Kidney (tissue), 14 donors: ENCODE data around the gene OR7G1. TPM values are rescaled to one million over a fixed set of nuclear protein-coding genes. Genes with fewer than 3 reads are reported as not detected.
A peak's percentile ranks its signal among the peaks of the same experiment; 100 is the strongest.
"Not testable (repeated sequence)": the region's sequence is repeated elsewhere in the genome, so short reads cannot be mapped to it uniquely, and the experiment has no call there.

ENCODE experiments used
- DNase-seq, 5 donors: peaks; one replicate each; pipeline ENCODE4 v3.0.0-alpha.2; 2013 to 2020
- FAIRE-seq: peaks from 2 replicates; lab custom pipeline; 2012; peaks lifted over from hg19 to GRCh38; lab: Jason Lieb, UNC
- H3K27ac ChIP-seq, 2 donors: one replicate each; pipeline ENCODE4 v1.7.0; 2013; ENCODE audit warnings: low read depth in 2 of 2, low read length in 2 of 2, inconsistent platforms in 1 of 2
- H3K27me3 ChIP-seq: one replicate; pipeline ENCODE4 v1.7.1; 2013; ENCODE audit warnings: low read length, inconsistent platforms; ENCODE audit not compliant: control insufficient read depth, insufficient read depth
- H3K36me3 ChIP-seq, 3 donors: one replicate each; pipeline versions ENCODE4 v1.7.0 to v1.7.1; 2013; ENCODE audit warnings: low read length in 3 of 3, control low read depth in 1 of 3, inconsistent platforms in 1 of 3; ENCODE audit not compliant: insufficient read depth in 3 of 3, control insufficient read depth in 2 of 3
- H3K4me1 ChIP-seq, 3 donors: one replicate each; pipeline versions ENCODE4 v1.7.0 to v1.7.1; 2013; ENCODE audit warnings: low read length in 3 of 3, inconsistent platforms in 1 of 3, low read depth in 1 of 3; ENCODE audit not compliant: control insufficient read depth in 2 of 3, insufficient read depth in 2 of 3
- H3K4me3 ChIP-seq, 3 donors: one replicate each; pipeline versions ENCODE4 v1.7.0 to v1.8.1; 2013; ENCODE audit warnings: low read length in 3 of 3, control low read depth in 1 of 3, inconsistent platforms in 1 of 3
- H3K9ac ChIP-seq, 3 donors: one replicate each; pipeline versions ENCODE4 v1.7.0 to v1.7.1; 2013; ENCODE audit warnings: low read length in 3 of 3, control low read depth in 1 of 3, inconsistent platforms in 1 of 3
- H3K9me3 ChIP-seq, 3 donors: one replicate each; pipeline versions ENCODE4 v1.7.0 to v1.7.1; 2013; ENCODE audit warnings: low read length in 3 of 3, control low read depth in 1 of 3, inconsistent platforms in 1 of 3; ENCODE audit not compliant: control insufficient read depth in 2 of 3, insufficient read depth in 1 of 3
- intact Hi-C: fragments of 100-400 bp; cut with DNase I; formaldehyde crosslinking; loops from one replicate; pipeline ENCODE4 v1.11.1; 2022
- polyA plus RNA-seq: library from polyadenylated mRNA; stranded (reverse); fragments of 350-450 nt; fragmentation: Illumina TruSeq; extraction: RNeasy Lipid Tissue Mini Kit (QIAGEN cat#74804); gene quantifications from one replicate; pipeline ENCODE4 v1.2.3, GENCODE V29; 2014; ENCODE audit warnings: low read depth, low replicate concordance; ENCODE audit not compliant: insufficient read depth
- total RNA-seq: library from RNA; stranded (reverse); fragmentation: NEBNext Ultra II Directional; extraction: Animal tissue kit (Norgen Biotek cat#: 25700); gene quantifications from one replicate; pipeline ENCODE4 v1.2.1, GENCODE V29; 2021
- TF ChIP-seq, protein P1 (sequence below): IDR thresholded peaks from 3 replicates; pipeline ENCODE4 v1.5.1; 2012; ENCODE audit warnings: mild to moderate bottlenecking, moderate library complexity, borderline replicate concordance; ENCODE audit not compliant: insufficient read depth; ENCODE audit errors: extremely low read depth
- donor health status: control.
- donor health status: control.
- donor health status: control.
- donor health status: control.
- donor health status: control.
- donor health status: DM: yes; HTN: yes; CAD: no.
- donor health status: Normal renal cell carcinoma (clear cell type).

Gene OR7G1
- total and polyA plus RNA-seq, 2 donors from 2014 or later: not detected

DNA sequence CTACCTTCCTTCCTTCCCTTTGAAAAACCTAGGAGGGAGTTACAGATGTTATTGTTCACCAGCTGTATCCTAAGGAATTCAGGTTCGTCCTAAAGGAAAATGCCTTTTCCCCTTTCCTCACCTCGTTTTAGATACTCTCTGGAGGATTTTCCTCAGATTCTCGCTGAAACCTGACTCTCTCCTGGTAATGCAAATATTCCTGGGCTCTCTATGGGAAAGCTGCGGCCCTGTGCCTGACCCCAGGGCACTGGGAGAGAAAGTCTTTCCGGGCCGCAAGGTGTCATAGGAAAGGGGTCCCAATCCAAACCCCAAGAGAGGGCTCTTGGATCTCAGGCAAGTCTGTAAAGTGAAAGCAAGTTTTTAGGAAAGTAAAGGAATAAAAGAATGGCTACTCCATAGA is 41.8 kb downstream of the OR7G1 start:
- Histone ChIP-seq H3K27me3 (no peaks in the 10 kb centered on the region), H3K27ac (no peak overlapping the region), H3K9me3 (no peaks in the 10 kb centered on the region), H3K4me3 (no peak overlapping the region), H3K9ac (no peak overlapping the region), H3K36me3 (no peaks in the 10 kb centered on the region), H3K4me1 (peaks cover 0 to 4% (median 0%) of the 10 kb centered on the region in 3 donors)
- TF ChIP-seq, protein P1, sequence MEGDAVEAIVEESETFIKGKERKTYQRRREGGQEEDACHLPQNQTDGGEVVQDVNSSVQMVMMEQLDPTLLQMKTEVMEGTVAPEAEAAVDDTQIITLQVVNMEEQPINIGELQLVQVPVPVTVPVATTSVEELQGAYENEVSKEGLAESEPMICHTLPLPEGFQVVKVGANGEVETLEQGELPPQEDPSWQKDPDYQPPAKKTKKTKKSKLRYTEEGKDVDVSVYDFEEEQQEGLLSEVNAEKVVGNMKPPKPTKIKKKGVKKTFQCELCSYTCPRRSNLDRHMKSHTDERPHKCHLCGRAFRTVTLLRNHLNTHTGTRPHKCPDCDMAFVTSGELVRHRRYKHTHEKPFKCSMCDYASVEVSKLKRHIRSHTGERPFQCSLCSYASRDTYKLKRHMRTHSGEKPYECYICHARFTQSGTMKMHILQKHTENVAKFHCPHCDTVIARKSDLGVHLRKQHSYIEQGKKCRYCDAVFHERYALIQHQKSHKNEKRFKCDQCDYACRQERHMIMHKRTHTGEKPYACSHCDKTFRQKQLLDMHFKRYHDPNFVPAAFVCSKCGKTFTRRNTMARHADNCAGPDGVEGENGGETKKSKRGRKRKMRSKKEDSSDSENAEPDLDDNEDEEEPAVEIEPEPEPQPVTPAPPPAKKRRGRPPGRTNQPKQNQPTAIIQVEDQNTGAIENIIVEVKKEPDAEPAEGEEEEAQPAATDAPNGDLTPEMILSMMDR: no peak
- intact Hi-C loops: loop anchor here (10.0 kb wide), 1 partner anchor 419 kb away; no protein-coding TSS in a partner anchor
- FAIRE-seq: no peak
- no peak for DNase-seq

- FAIRE-seq, H3K27ac ChIP-seq, H3K4me1 ChIP-seq, H3K9me3 ChIP-seq, H3K4me3 ChIP-seq, H3K9ac ChIP-seq, DNase-seq, H3K27me3 ChIP-seq, H3K36me3 ChIP-seq: not testable (repeated sequence)
- intact Hi-C loops: loop anchor here (10.0 kb wide), 1 partner anchor 417 kb away; no protein-coding TSS in a partner anchor
Observed at GRCh38 chr19:9071720-9072119, 43.8 kb downstream of the OR7G1 start.

DNA sequence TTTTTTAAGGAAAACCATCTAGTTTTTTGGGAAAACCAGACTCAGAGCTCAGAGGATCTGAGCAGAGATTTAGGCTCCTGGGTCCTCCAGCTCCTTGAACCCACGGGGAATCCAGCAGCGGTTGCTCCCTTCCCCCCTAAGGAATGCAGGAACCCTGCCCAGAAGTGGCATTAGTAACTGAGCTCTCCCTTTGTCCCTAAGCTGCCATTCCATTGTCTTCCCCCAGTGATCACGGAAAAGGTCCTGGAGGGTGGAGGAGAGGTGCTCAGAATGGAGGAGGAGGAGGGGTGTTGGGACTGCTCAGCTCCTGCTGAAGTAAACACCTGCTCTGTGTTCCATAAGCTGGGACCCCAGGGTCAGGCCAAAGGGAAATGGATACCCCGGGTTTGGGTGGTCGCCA is 45.5 kb downstream of the OR7G1 start:
- no peak overlapping the region for H3K9ac ChIP-seq
- H3K4me1 ChIP-seq: peaks cover 0 to 3% (median 0%) of the 10 kb centered on the region in 3 donors
- H3K36me3 ChIP-seq: no peaks in the 10 kb centered on the region
- no peaks in the 10 kb centered on the region for H3K27me3 ChIP-seq
- DNase-seq (peak in 2 of 5 donors; percentile 44 to 59), FAIRE-seq (no peak)
- no peak overlapping the region for H3K27ac ChIP-seq
- TF ChIP-seq, protein P1: no peak
- no peaks in the 10 kb centered on the region for H3K9me3 ChIP-seq
- no peak overlapping the region for H3K4me3 ChIP-seq
- intact Hi-C loops: loop anchor here (10.0 kb wide), 1 partner anchor 415 kb away; no protein-coding TSS in a partner anchor

- Histone ChIP-seq H3K9ac (no peak overlapping the region), H3K4me1 (no peaks in the 10 kb centered on the region), H3K27ac (no peak overlapping the region), H3K9me3 (no peaks in the 10 kb centered on the region), H3K27me3 (no peaks in the 10 kb centered on the region), H3K4me3 (no peak overlapping the region), H3K36me3 (no peaks in the 10 kb centered on the region)
- TF ChIP-seq, protein P1: no peak
- intact Hi-C loops: no loop called here
- FAIRE-seq (no peak), DNase-seq (no peak)
Observed at GRCh38 chr19:9065457-9066014, 50.0 kb downstream of the OR7G1 start.

Other genes with a start within 250 kb of the OR7G1 start
- 0.41 TPM for gene MUC16, start 105.4 kb downstream of the OR7G1 start, total RNA-seq
- gene MUC16, start 105.4 kb downstream of the OR7G1 start, polyA plus RNA-seq: not detected
- gene OR1M1, start 28.7 kb downstream of the OR7G1 start, total RNA-seq: not detected
- not detected for gene OR1M1, start 28.7 kb downstream of the OR7G1 start, polyA plus RNA-seq
- gene OR7G2, start 8.3 kb downstream of the OR7G1 start, total RNA-seq: not detected
- not detected for gene OR7G2, start 8.3 kb downstream of the OR7G1 start, polyA plus RNA-seq
- gene OR7G3, start 11.2 kb upstream of the OR7G1 start, total RNA-seq: not detected
- not detected for gene OR7G3, start 11.2 kb upstream of the OR7G1 start, polyA plus RNA-seq
- gene ZNF317, start 24.6 kb upstream of the OR7G1 start, total RNA-seq: 32.6 TPM
- gene ZNF317, start 24.6 kb upstream of the OR7G1 start, polyA plus RNA-seq: 30.2 TPM
- gene OR7D2, start 63.2 kb upstream of the OR7G1 start, total RNA-seq: not detected
- not detected for gene OR7D2, start 63.2 kb upstream of the OR7G1 start, polyA plus RNA-seq
- gene OR7D4, start 103.8 kb upstream of the OR7G1 start, total RNA-seq: not detected
- not detected for gene OR7D4, start 103.8 kb upstream of the OR7G1 start, polyA plus RNA-seq
- not detected for gene OR7E24, start 135.2 kb upstream of the OR7G1 start, total RNA-seq
- not detected for gene OR7E24, start 135.2 kb upstream of the OR7G1 start, polyA plus RNA-seq
- gene ZNF699, start 194.1 kb upstream of the OR7G1 start, total RNA-seq: 11.4 TPM
- 0.69 TPM for gene ZNF699, start 194.1 kb upstream of the OR7G1 start, polyA plus RNA-seq
- 28.5 TPM for gene ZNF559, start 208.4 kb upstream of the OR7G1 start, total RNA-seq
- 19.5 TPM for gene ZNF559, start 208.4 kb upstream of the OR7G1 start, polyA plus RNA-seq
- gene ZNF177, start 247.2 kb upstream of the OR7G1 start, total RNA-seq: 1.8 TPM
- 5.7 TPM for gene ZNF177, start 247.2 kb upstream of the OR7G1 start, polyA plus RNA-seq